ENCODE measurements around the gene CDC20.

- no peak for TF ChIP-seq CTCF (IDR thresholded peaks at IDR 0.05)
- no peak for TF ChIP-seq EZH2 (IDR thresholded peaks at IDR 0.05)
These were observed 1.5 kb upstream of the CDC20 start for GRCh38 chr1:43357251-43357650.
